ENCODE data around the gene SNX27. TPM values are rescaled to one million over a fixed set of nuclear protein-coding genes. Genes with fewer than 3 reads are reported as not detected.

The SNX27 gene
- total and polyA plus RNA-seq, 10 of the 15 experiments (the other 5 are each of a cell fraction or from before 2014, with no cell fraction given): 3.8 to 21.8 (median 12.5) TPM

GRCh38 chr1:151635479-151636072 lies 23.7 kb downstream of the SNX27 start (continued):
- TF ChIP-seq, protein P1, sequence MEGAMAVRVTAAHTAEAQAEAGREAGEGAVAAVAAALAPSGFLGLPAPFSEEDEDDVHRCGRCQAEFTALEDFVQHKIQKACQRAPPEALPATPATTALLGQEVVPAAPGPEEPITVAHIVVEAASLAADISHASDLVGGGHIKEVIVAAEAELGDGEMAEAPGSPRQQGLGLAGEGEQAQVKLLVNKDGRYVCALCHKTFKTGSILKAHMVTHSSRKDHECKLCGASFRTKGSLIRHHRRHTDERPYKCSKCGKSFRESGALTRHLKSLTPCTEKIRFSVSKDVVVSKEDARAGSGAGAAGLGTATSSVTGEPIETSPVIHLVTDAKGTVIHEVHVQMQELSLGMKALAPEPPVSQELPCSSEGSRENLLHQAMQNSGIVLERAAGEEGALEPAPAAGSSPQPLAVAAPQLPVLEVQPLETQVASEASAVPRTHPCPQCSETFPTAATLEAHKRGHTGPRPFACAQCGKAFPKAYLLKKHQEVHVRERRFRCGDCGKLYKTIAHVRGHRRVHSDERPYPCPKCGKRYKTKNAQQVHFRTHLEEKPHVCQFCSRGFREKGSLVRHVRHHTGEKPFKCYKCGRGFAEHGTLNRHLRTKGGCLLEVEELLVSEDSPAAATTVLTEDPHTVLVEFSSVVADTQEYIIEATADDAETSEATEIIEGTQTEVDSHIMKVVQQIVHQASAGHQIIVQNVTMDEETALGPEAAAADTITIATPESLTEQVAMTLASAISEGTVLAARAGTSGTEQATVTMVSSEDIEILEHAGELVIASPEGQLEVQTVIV (IDR thresholded peaks at IDR 0.05; ENCODE audit: borderline replicate concordance, partially characterized antibody): no peak
- peak; percentile 34; the same call in 1 of the 2 replicates for TF ChIP-seq MTA2 (IDR thresholded peaks at IDR 0.05; ENCODE audit: low read depth)
- TF ChIP-seq CREM (IDR thresholded peaks at IDR 0.05; ENCODE audit: low read depth): no peak
- no peak for TF ChIP-seq RFX5 (IDR thresholded peaks at IDR 0.05; ENCODE audit: low read depth, low read length)
- TF ChIP-seq GATAD2B (conservative IDR thresholded peaks at IDR 0.05; ENCODE audit: low read depth): no peak
- TF ChIP-seq JUNB (IDR thresholded peaks at IDR 0.05): peak; percentile 82
- TF ChIP-seq, protein P2, sequence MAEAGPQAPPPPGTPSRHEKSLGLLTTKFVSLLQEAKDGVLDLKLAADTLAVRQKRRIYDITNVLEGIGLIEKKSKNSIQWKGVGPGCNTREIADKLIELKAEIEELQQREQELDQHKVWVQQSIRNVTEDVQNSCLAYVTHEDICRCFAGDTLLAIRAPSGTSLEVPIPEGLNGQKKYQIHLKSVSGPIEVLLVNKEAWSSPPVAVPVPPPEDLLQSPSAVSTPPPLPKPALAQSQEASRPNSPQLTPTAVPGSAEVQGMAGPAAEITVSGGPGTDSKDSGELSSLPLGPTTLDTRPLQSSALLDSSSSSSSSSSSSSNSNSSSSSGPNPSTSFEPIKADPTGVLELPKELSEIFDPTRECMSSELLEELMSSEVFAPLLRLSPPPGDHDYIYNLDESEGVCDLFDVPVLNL (IDR thresholded peaks at IDR 0.05; ENCODE audit: low read depth, low read length): no peak
- no peak for TF ChIP-seq SP1 (IDR thresholded peaks at IDR 0.05; ENCODE audit: low read depth, low read length)
- TF ChIP-seq CBFB (IDR thresholded peaks at IDR 0.05; ENCODE audit: low read depth): no peak
- no peak for TF ChIP-seq SIX5 (IDR thresholded peaks at IDR 0.05; ENCODE audit: low read depth, low read length, severe bottlenecking)
- TF ChIP-seq EED (IDR thresholded peaks at IDR 0.05; ENCODE audit: low read depth): peak; percentile 65
- TF ChIP-seq CBX5 (IDR thresholded peaks at IDR 0.05; ENCODE audit: low read depth): 0 out of 2 replicates have a peak, but pooled peaks have one; percentile 47
- no peak for TF ChIP-seq POLR2A (IDR thresholded peaks at IDR 0.05; ENCODE audit: low read depth, low read length)
- no peak for TF ChIP-seq NRF1 (conservative IDR thresholded peaks at IDR 0.05; ENCODE audit: low read depth, low read length)
- 0 out of 2 replicates have a peak, but pooled peaks have one; percentile 52 for TF ChIP-seq MTA3 (IDR thresholded peaks at IDR 0.05; ENCODE audit: borderline replicate concordance, low read length)
- TF ChIP-seq TARDBP (IDR thresholded peaks at IDR 0.05; ENCODE audit: borderline replicate concordance): no peak
- no peak for TF ChIP-seq MYC (IDR thresholded peaks at IDR 0.05; ENCODE audit: insufficient read depth, insufficient read length, insufficient replicate concordance, low read length, severe bottlenecking)
- no peak for TF ChIP-seq HDAC6 (IDR thresholded peaks at IDR 0.05; ENCODE audit: unreplicated experiment)
- no peak for TF ChIP-seq SUZ12 (IDR thresholded peaks at IDR 0.05; ENCODE audit: unreplicated experiment)
- peak; percentile 80 for TF ChIP-seq SPI1 (IDR thresholded peaks at IDR 0.05; ENCODE audit: borderline replicate concordance, insufficient read depth, low read depth, low read length)
- TF ChIP-seq IKZF2 (IDR thresholded peaks at IDR 0.05): peak; percentile 89 to 92
- TF ChIP-seq BCL11A (IDR thresholded peaks at IDR 0.05; ENCODE audit: low read depth, low read length): peak; percentile 54; the same call in 1 of the 2 replicates
- TF ChIP-seq SMAD5 (IDR thresholded peaks at IDR 0.05; ENCODE audit: low read depth): no peak
- TF ChIP-seq YBX1 (IDR thresholded peaks at IDR 0.05): no peak
- peak; percentile 34; the same call in 1 of the 2 replicates for TF ChIP-seq TCF7 (IDR thresholded peaks at IDR 0.05; ENCODE audit: borderline replicate concordance)
- no peak for TF ChIP-seq ZNF687 (IDR thresholded peaks at IDR 0.05)
- 0 out of 2 replicates have a peak, but pooled peaks have one; percentile 25 for TF ChIP-seq DPF2 (IDR thresholded peaks at IDR 0.05)
